Activated CD4-positive, alpha-beta T cell treated with anti-CD3 and anti-CD28 coated beads, Interleukin-2, amount 10 ng/mL, durations not matched to agents 7 days and 5 days (primary cell): ENCODE measurements around the gene C11orf71. TPM values are rescaled to one million over a fixed set of nuclear protein-coding genes. Genes with fewer than 3 reads are reported as not detected.

Source experiments
- CTCF ChIA-PET: fragments of 350-600 bp; sonication (Branson Sonifier 250); formaldehyde crosslinking; loops from one replicate; lab custom pipeline; 2021; ENCODE audit warnings: antibody characterized with exemption; lab: Charles Lee
- POLR2A ChIA-PET: fragments of 350-600 bp; sonication (Branson Sonifier 250); formaldehyde crosslinking; loops from one replicate; lab custom pipeline; 2021; ENCODE audit warnings: antibody characterized with exemption; lab: Charles Lee
- DNase-seq: peaks from one replicate; pipeline ENCODE4 v3.0.0-alpha.2; 2020
- H3K27ac Mint-ChIP-seq: one replicate; pipeline ENCODE4 v1.8.0; 2021; ENCODE audit warnings: mild to moderate bottlenecking, moderate library complexity, mixed read lengths
- H3K27me3 Mint-ChIP-seq: one replicate; pipeline ENCODE4 v1.8.0; 2021; ENCODE audit warnings: mixed read lengths
- H3K36me3 Mint-ChIP-seq: one replicate; pipeline ENCODE4 v1.8.0; 2021; ENCODE audit warnings: low read depth, mixed read lengths
- H3K4me1 Mint-ChIP-seq: one replicate; pipeline ENCODE4 v1.8.0; 2021; ENCODE audit warnings: mixed read lengths
- H3K4me3 Mint-ChIP-seq: one replicate; pipeline ENCODE4 v1.8.0; 2021; ENCODE audit warnings: mild to moderate bottlenecking, moderate library complexity, mixed read lengths
- H3K9me3 Mint-ChIP-seq: one replicate; pipeline ENCODE4 v1.8.0; 2021; ENCODE audit warnings: mixed read lengths
- total RNA-seq, 2 experiments: library from RNA; stranded (reverse); gene quantifications; one replicate each; pipeline ENCODE4 v1.2.3, GENCODE V29; 2021

The C11orf71 gene
- total RNA-seq, 2 experiments from 2014 or later: 6.7 to 7.4 TPM

DNA sequence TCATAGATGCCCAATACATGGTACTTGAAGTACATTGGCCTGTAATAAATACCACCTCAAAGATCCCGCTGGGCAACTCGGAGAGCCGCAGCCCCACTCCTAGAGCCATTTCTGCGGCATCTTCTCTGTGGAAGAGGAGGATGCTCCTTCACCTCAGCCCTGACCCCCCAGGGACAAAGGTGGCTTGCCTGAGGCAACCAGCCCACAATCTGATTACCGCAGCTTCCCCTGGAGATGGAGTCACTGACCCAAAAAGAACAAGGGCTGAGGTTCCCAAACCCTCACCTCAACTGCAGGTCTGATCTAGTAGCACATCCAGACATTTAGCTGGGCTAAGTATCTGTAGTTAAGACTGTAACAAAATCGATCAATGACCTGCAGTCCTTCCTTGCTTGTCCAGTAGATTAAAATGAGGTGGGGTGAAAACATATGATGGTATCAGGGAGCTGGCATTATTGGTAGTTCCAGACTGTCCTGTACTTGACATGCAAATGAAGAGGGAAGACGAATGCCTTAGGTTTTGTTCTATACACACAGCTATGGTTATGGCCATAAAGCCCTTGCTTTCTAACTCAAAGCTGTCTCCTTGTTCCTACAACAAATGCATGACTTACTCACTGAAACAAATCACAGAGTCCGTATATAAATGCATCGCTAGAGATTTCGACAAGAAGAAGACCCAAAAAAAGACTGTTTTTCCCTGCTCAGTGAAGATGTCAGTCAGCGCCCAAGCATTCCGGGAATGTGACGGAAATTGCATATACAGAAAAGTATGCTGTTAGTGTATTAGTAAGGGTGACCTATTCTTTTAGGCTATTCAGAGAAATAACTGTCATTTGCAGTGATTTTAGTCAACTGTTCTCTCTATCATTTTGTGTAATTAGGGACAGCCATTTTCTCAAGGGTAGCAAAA lies 33.7 kb downstream of the C11orf71 start:
- Mint-ChIP-seq H3K36me3 (no peaks in the 10 kb centered on the region), H3K4me3 (no peak overlapping the region), H3K4me1 (no peaks in the 10 kb centered on the region), H3K27ac (no peak overlapping the region), H3K27me3 (peaks cover 8% of the 10 kb centered on the region), H3K9me3 (no peaks in the 10 kb centered on the region)
- no peak for DNase-seq
- POLR2A ChIA-PET: no interaction called here
- CTCF ChIA-PET: interaction anchor here (1.3 kb wide), 1 partner anchor 10 kb away, joined by 3 read pairs; no protein-coding TSS in a partner anchor

DNA sequence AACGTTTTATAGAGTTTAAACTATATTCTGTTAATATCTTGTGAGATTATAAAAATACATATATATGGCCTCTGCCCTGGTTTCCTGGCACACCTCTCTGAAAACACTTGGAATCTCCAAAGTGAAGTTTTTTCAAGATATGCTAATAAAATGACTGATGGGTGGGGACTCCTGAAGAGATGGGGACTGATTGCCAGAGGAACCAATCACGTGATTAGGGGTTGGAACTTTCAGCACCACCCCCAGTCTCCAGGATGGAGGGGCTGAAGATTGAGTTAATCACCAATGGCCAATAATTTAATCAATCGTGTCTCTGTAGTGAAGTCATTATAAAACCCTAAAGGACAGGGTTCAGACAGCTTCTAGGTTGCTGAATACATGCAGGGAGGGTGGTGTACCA lies 37.4 kb downstream of the C11orf71 start:
- peaks cover 12% of the 10 kb centered on the region for H3K27me3 Mint-ChIP-seq
- CTCF ChIA-PET: interaction anchor here (0.6 kb wide), 1 partner anchor 766 kb away, joined by 3 read pairs; no protein-coding TSS in a partner anchor
- no peaks in the 10 kb centered on the region for H3K4me1 Mint-ChIP-seq

DNA sequence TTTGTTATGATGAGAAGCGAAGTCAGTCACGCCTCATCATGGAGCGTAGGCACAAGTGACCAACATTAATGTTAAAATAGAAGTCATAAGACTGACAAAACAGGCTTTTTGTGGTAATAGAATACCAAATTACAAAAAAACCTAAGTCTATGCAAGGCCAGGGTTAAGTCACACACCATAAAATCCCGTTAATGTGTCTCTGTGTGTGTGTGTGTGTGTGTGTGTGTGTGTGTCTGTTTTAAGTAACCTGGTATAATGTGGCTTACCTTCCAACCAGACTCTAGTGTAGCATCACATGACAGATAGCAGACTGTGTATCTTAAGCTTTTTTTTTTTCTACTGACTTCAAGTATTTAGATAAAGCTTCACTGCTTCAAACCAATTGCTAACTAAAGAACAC lies 38.0 kb downstream of the C11orf71 start:
- no peaks in the 10 kb centered on the region for H3K36me3 Mint-ChIP-seq
- H3K4me1 Mint-ChIP-seq: no peaks in the 10 kb centered on the region
- DNase-seq: no peak
- H3K4me3 Mint-ChIP-seq: no peak overlapping the region
- POLR2A ChIA-PET: no interaction called here
- CTCF ChIA-PET: interaction anchor here (0.6 to 1.0 kb wide), 2 partner anchors 31 to 767 kb away, joined by 3 read pairs; no protein-coding TSS in a partner anchor
- no peaks in the 10 kb centered on the region for H3K9me3 Mint-ChIP-seq
- H3K27me3 Mint-ChIP-seq: peaks cover 15% of the 10 kb centered on the region
- H3K27ac Mint-ChIP-seq: no peak overlapping the region

More for the DNA sequence above, 37.4 kb downstream of the C11orf71 start:
- no peak overlapping the region for H3K27ac Mint-ChIP-seq
- no peak overlapping the region for H3K4me3 Mint-ChIP-seq
- no peaks in the 10 kb centered on the region for H3K9me3 Mint-ChIP-seq
- POLR2A ChIA-PET: no interaction called here
- no peaks in the 10 kb centered on the region for H3K36me3 Mint-ChIP-seq
- DNase-seq: no peak

DNA sequence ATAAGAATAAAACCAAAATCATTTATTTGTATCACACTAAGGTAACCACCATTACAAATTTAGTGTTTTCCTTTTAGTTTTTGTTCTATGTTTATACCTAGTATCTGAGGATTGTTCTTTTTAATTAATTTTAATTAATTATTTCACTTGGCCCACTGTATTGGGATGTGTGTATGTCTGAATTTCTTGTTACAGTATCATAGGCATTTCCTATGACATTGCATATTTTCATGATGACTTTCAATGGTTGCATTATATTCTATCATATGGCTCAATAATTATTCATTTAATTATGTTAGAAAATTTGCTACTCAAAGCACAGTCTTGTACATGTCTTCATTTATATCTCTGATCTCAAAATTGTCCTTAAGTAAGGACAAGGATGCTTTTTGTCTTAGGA lies 41.0 kb downstream of the C11orf71 start:
- ChIA-PET POLR2A (no interaction called here), CTCF (no interaction called here)

DNA sequence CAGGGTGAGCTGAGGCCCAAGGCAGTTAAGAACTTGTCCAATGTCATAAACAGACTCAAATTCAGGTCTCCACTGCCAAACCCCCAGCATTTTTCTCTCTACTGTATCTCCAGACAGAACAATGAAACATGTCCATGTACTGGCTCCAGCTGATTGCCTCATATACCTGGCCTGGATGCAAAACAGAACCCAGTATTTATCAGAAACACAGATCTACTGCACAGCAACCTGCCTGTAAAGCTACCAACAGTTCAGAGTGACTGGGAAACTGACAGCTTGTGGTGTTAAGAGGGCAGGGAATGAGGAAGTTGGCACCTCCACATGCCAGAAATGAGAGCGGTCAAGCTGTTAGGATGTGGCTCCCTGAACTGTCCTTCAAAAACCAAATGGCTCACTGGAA lies 41.6 kb downstream of the C11orf71 start:
- peaks cover 15% of the 10 kb centered on the region for H3K27me3 Mint-ChIP-seq
- no peak for DNase-seq
- no peaks in the 10 kb centered on the region for H3K9me3 Mint-ChIP-seq
- CTCF ChIA-PET: no interaction called here
- no peaks in the 10 kb centered on the region for H3K36me3 Mint-ChIP-seq
- H3K27ac Mint-ChIP-seq: no peak overlapping the region
- no peaks in the 10 kb centered on the region for H3K4me1 Mint-ChIP-seq
- H3K4me3 Mint-ChIP-seq: no peak overlapping the region
- POLR2A ChIA-PET: no interaction called here

More for the DNA sequence above, 41.0 kb downstream of the C11orf71 start:
- Mint-ChIP-seq H3K9me3 (no peaks in the 10 kb centered on the region), H3K4me1 (no peaks in the 10 kb centered on the region), H3K36me3 (no peaks in the 10 kb centered on the region), H3K4me3 (no peak overlapping the region), H3K27me3 (peaks cover 15% of the 10 kb centered on the region), H3K27ac (no peak overlapping the region)
- DNase-seq: no peak

DNA sequence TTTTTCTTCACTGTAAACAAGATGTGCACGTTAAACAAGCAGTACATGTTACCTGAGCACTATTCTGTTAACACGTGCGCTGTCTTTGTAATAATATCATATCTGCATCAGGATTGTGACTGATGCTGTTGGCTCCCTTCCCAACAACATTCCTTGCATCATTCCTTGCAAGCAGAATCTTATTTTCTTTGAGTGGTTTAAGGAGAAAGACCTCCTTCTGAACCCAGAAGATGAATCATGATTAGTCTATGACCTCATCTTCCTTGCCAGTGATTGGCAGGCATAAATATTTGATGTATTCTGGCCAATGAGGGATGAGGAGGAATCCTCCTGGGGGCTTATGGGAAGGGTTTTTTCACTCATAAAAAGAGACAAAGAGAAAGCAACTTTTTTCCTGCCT lies 46.2 kb downstream of the C11orf71 start:
- Mint-ChIP-seq H3K27me3 (peaks cover 3% of the 10 kb centered on the region), H3K4me1 (no peaks in the 10 kb centered on the region), H3K9me3 (no peaks in the 10 kb centered on the region), H3K27ac (no peak overlapping the region), H3K4me3 (no peak overlapping the region), H3K36me3 (no peaks in the 10 kb centered on the region)
- ChIA-PET CTCF (no interaction called here), POLR2A (no interaction called here)
- no peak for DNase-seq

DNA sequence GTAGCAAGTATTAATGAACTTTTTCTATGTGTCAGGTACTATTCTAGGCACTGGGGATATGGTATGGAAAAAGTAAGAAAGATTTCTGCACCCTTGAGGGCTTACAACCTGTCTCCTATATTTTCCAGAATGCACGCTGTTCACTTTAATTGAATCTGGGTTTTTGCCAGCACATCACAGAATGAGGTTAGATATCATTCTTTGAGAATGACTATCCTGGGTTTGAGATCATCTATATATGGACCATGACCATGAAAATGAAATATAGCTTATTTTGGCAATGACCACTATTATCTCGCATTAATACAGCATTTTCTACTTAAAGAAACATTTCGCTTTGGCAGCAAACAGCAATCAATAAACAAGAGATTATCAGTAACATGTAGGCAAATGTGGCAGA lies 46.9 kb downstream of the C11orf71 start:
- POLR2A ChIA-PET: no interaction called here
- H3K27ac Mint-ChIP-seq: no peak overlapping the region
- CTCF ChIA-PET: no interaction called here

DNA sequence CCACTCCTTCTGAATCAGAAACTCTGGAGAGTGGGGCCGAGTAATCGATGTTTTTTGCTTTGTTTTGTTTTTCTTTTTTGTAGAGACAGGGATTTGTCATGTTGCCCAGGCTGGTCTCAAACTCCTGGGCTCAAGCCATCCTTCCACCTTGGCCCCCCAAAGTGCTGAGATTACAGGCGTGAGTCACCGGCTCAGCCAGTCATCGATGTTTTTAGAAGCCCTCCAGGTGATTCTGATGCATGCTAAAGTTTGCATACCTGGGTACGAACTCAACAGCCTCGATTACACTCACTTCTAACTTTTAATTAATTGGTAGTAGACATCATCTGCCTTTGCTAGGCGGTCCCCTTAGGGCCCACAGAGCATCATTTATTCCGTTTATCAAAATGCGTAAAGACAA lies 50.3 kb downstream of the C11orf71 start:
- no peaks in the 10 kb centered on the region for H3K9me3 Mint-ChIP-seq
- DNase-seq: no peak
- H3K4me1 Mint-ChIP-seq: peaks cover 9% of the 10 kb centered on the region
- no peak overlapping the region for H3K4me3 Mint-ChIP-seq
- H3K27me3 Mint-ChIP-seq: no peaks in the 10 kb centered on the region
- ChIA-PET POLR2A (no interaction called here), CTCF (no interaction called here)
- no peaks in the 10 kb centered on the region for H3K36me3 Mint-ChIP-seq
- no peak overlapping the region for H3K27ac Mint-ChIP-seq

More for the DNA sequence above, 46.9 kb downstream of the C11orf71 start:
- H3K27me3 Mint-ChIP-seq: peaks cover 3% of the 10 kb centered on the region
- no peaks in the 10 kb centered on the region for H3K36me3 Mint-ChIP-seq
- DNase-seq: no peak
- no peak overlapping the region for H3K4me3 Mint-ChIP-seq
- H3K9me3 Mint-ChIP-seq: no peaks in the 10 kb centered on the region
- no peaks in the 10 kb centered on the region for H3K4me1 Mint-ChIP-seq

Other genes starting within 250 kb of the C11orf71 start
- not detected for gene NNMT, start 104.1 kb downstream of the C11orf71 start, total RNA-seq
- 10 to 100 TPM; 34.2 to 49.7 TPM for gene RBM7, start 155 bp upstream of the C11orf71 start, total RNA-seq
- 10 to 100 TPM; 73.4 to 77.7 TPM for gene REXO2, start 39.0 kb upstream of the C11orf71 start, total RNA-seq
- gene NXPE1, start 159.4 kb upstream of the C11orf71 start, total RNA-seq: not detected
- gene NXPE4, start 195.3 kb upstream of the C11orf71 start, total RNA-seq: not detected